HFFc6 (cell line): ENCODE results near the gene FRMPD1. TPM values are rescaled to one million over a fixed set of nuclear protein-coding genes. Genes with fewer than 3 reads are reported as not detected.
"Not testable (repeated sequence)": the region's sequence is repeated elsewhere in the genome, so short reads cannot be mapped to it uniquely, and the experiment has no call there.

Source experiments
- DNase-seq: peaks from one replicate; pipeline ENCODE4 v3.0.0-alpha.2; 2018
- H3K27ac Mint-ChIP-seq: 2 replicates; pipeline ENCODE4 v1.8.0; 2020; ENCODE audit warnings: mild to moderate bottlenecking, mixed read lengths
- H3K27me3 Mint-ChIP-seq: 2 replicates; pipeline ENCODE4 v1.8.0; 2021; ENCODE audit warnings: mild to moderate bottlenecking, moderate library complexity, mixed read lengths; ENCODE audit not compliant: insufficient read depth
- H3K36me3 Mint-ChIP-seq: 2 replicates; pipeline ENCODE4 v1.8.0; 2021; ENCODE audit warnings: low read depth, mixed read lengths
- H3K4me1 Mint-ChIP-seq: 2 replicates; pipeline ENCODE4 v1.8.0; 2020; ENCODE audit warnings: low read depth, mixed read lengths
- H3K4me3 Mint-ChIP-seq: 2 replicates; pipeline ENCODE4 v1.8.0; 2020; ENCODE audit warnings: mild to moderate bottlenecking, moderate library complexity, mixed read lengths
- H3K9me3 Mint-ChIP-seq: 2 replicates; pipeline ENCODE4 v1.8.0; 2020; ENCODE audit warnings: mild to moderate bottlenecking, mixed read lengths
- CTCF ChIP-seq: fragments of 200-600 bp; sonication (generic); IDR thresholded peaks from 2 replicates; pipeline ENCODE4 v1.5.0; 2021; ENCODE audit warnings: antibody characterized with exemption, mild to moderate bottlenecking
- total RNA-seq, 6 experiments: library from RNA; stranded (reverse); fragmentation: NEBNext Ultra II Directional; extraction: Animal tissue kit (Norgen Biotek cat#: 25700); gene quantifications; 2 replicates in 1 of 6; 3 replicates in 5 of 6; pipeline ENCODE4 v1.2.3, GENCODE V29; 2021

The FRMPD1 gene
- total RNA-seq, 6 experiments from 2014 or later = not detected

- no peak for TF ChIP-seq CTCF
Observed at GRCh38 chr9:37752642-37753488, 102.1 kb downstream of the FRMPD1 start.

GRCh38 chr9:37753489-37754190 lies 102.9 kb downstream of the FRMPD1 start, which contains the start of gene TRMT10B:
TSS of gene TRMT10B (plus strand) at chr9:37753805. CDS start at chr9:37761932, 8,127 bp downstream.
- TF ChIP-seq CTCF = no peak
- Mint-ChIP-seq H3K27ac (peak within 1 kb of the TSS; percentile 74), H3K36me3 (peaks cover 9% of the 10 kb centered on the region), H3K9me3 (peaks cover 6% of the 10 kb centered on the region; the same call in 1 of the 2 replicates), H3K4me1 (peaks cover 11% of the 10 kb centered on the region; the same call in 1 of the 2 replicates), H3K4me3 (peak within 1 kb of the TSS; percentile 89), H3K27me3 (peaks cover 3% of the 10 kb centered on the region)
- peak; percentile 19 for DNase-seq

More at GRCh38 chr9:37752642-37753488, 102.1 kb downstream of the FRMPD1 start:
- Mint-ChIP-seq H3K27ac (no peak overlapping the region), H3K4me3 (peak overlapping the region; percentile 89), H3K36me3 (peaks cover 9% of the 10 kb centered on the region), H3K9me3 (peaks cover 6% of the 10 kb centered on the region; the same call in 1 of the 2 replicates), H3K27me3 (peaks cover 3% of the 10 kb centered on the region), H3K4me1 (peaks cover 14% of the 10 kb centered on the region)
- no peak for DNase-seq

- no peak for DNase-seq
- Mint-ChIP-seq H3K27me3 (peaks cover 3% of the 10 kb centered on the region), H3K27ac (no peak overlapping the region), H3K4me1 (peaks cover 33% of the 10 kb centered on the region), H3K36me3 (peaks cover 8% of the 10 kb centered on the region), H3K9me3 (no peaks in the 10 kb centered on the region), H3K4me3 (no peak overlapping the region)
- TF ChIP-seq CTCF = no peak
Observed at GRCh38 chr9:37758747-37759146, 108.0 kb downstream of the FRMPD1 start.

- TF ChIP-seq CTCF = 0 out of 2 replicates have a peak, but pooled peaks have one; percentile 10
- Mint-ChIP-seq H3K4me3 (peak overlapping the region; percentile 65; the same call in 1 of the 2 replicates), H3K9me3 (no peaks in the 10 kb centered on the region), H3K27ac (peak overlapping the region; percentile 86), H3K36me3 (peaks cover 8% of the 10 kb centered on the region), H3K4me1 (peaks cover 22% of the 10 kb centered on the region), H3K27me3 (no peaks in the 10 kb centered on the region; the same call in 1 of the 2 replicates)
- peak; percentile 70 for DNase-seq
Observed at GRCh38 chr9:37760416-37761161, 109.8 kb downstream of the FRMPD1 start.

- TF ChIP-seq CTCF = no peak
- Mint-ChIP-seq H3K27me3 (no peaks in the 10 kb centered on the region; the same call in 1 of the 2 replicates), H3K4me1 (peaks cover 22% of the 10 kb centered on the region), H3K9me3 (no peaks in the 10 kb centered on the region; the same call in 1 of the 2 replicates), H3K36me3 (peaks cover 4% of the 10 kb centered on the region; the same call in 1 of the 2 replicates), H3K27ac (peak overlapping the region; percentile 86), H3K4me3 (peak overlapping the region; percentile 65; the same call in 1 of the 2 replicates)
- DNase-seq = peak; percentile 81
Observed at GRCh38 chr9:37761511-37761910, 110.8 kb downstream of the FRMPD1 start.

- H3K36me3 Mint-ChIP-seq, H3K9me3 Mint-ChIP-seq, H3K27ac Mint-ChIP-seq, H3K27me3 Mint-ChIP-seq, H3K4me3 Mint-ChIP-seq, DNase-seq: not testable (repeated sequence)
- peaks cover 20% of the 10 kb centered on the region for H3K4me1 Mint-ChIP-seq
Observed at GRCh38 chr9:37765263-37765662, 114.5 kb downstream of the FRMPD1 start.
